ENCODE data around the gene ERVFRD-1.
A peak's percentile ranks its signal among the peaks of the same experiment; 100 is the strongest.
"Not testable (repeated sequence)": the region's sequence is repeated elsewhere in the genome, so short reads cannot be mapped to it uniquely, and the experiment has no call there.

Gene ERVFRD-1

DNA sequence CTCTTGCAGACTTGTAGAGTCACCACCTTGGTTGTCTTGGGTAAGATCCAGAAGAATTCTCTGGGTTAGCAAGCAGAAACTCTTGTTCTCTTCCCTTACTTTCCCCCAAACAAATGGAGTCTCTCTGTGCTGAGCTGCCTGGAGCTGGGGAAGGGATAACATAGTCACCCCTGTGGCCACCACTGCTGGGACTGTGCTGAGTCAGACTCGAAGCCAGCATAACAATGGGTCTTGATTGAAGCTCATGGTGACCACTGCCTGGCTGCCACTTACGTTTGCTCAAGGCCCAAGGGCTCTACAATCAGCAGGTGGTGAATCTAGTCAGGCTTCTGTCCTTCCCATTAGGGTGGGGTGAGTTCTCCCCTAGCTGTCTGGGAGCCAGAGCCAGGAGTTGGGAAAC, 15.4 kb upstream of the ERVFRD-1 start:
- no peak for DNase-seq

DNA sequence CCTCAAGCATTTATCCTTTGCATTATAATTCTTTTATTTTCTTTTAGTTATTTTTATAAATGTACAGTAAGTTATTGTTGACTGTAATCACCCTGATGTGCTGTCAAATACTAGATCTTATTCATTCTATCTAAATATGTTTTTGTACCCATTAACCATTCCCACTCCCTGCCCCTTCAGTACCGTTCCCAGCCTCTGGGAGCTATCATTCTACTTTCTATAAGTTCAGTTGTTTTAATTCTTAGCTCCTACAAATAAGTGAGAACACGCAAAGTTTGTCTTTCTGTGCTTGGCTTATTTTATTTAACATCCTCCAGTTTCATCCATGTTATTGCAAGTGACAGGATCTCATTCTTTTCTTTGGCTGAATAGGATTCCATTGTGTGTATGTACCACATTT, 12.5 kb upstream of the ERVFRD-1 start:
- no peak for DNase-seq

DNA sequence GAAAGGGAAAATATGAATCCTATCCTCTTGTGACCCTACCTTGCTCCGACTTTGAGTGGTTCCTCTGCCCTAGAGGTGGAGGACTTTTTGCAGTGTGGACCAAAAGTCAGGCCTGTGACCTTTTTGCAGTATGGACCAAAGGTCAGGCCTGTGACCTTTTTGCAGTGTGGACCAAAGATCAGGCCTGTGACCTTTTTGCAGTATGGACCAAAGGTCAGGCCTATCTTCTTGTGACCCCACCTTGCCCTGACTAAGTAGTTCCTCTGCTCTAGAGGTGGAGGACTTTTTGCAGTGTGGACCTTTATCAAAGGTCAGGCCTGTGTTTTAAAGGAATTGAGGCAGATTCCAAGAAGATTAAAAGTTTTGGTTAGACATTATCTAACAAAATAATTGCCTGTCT, 10.9 kb upstream of the ERVFRD-1 start:
- DNase-seq = no peak

DNA sequence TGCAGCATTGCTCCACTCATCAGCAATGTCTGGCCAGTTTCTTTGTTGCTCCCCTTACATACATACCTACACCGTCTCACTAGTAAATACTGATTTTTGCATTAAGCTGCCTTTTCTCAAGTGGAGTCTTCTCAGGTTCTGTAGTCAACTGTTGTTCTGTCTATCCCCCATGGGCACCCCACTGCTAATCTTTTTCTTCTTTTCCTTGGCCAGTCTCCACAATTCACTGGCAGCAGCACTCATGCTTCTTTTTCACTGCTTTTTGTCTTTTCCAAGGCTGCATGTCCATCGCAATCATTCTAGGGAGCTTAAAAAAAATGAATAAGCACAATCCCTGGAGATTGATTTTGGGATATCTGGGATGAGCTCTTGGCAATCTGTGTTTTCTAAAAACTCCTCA, 10.3 kb upstream of the ERVFRD-1 start:
- no peak for DNase-seq

DNA sequence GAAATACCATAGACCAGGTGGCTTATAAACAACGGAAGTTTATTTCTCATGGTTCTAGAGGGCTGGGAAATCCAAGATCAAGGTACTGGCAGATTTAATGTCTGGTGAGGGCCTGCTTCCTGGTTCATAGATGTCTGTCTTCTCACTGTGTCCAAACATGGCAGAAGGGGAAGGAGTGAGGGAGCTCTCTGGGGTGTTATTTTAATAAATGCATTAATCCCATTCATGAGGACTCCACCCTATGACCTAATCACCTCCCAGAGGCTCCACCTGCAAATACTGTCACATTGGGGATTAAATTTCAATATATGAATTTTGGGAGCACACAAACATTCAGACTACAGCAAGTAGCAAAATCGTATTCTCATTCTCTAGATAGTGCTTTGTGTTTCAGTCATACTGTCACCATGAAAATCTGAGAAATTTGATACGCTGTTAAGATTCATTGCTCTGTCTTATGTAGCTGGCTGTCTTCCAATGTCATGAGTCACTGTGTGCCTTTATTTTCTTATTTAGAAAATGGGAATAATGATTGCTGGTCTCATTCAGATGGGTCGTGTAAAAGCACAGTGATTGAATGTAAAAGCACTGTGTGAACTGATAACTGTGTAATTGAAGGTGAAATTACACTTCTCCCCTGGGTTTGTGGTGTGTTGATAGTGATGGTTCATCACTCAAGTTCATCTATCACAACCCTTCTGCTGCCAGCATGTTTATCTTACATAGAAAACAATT, 8.9 kb upstream of the ERVFRD-1 start:
- DNase-seq = no peak

DNA sequence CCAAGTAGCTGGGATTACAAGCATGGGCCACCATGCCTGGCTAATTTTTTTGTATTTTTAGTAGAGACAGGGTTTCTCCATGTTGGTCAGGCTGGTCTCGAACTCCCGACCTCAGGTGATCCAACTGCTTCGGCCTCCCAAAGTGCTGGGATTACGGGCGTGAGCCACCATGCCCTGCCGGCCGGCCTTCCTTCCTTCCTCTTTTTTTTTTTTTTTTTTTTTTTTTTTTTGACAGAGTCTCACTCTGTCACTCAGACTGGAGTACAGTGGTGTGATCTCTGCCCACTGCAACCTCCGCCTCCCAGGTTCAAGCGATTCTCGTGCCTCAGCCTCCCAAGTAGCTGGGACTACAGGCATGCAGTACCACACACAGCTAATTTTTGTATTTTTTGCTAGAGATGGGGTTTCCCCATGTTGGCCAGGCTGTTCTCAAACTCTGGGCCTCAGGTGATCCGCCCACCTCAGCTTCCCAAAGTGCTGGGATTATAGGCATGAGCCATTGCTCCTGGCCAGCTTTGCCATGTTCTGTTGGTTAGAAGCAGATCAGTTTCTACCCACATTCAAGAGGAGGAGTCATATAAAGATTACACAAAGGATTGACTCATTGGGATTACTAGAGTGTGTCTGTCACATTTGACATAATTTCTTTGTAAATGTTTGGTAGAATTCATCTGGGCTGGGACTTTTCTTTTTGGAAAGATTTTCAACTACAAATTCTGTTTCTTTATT, 4.4 kb upstream of the ERVFRD-1 start:
- DNase-seq = not testable (repeated sequence)

DNA sequence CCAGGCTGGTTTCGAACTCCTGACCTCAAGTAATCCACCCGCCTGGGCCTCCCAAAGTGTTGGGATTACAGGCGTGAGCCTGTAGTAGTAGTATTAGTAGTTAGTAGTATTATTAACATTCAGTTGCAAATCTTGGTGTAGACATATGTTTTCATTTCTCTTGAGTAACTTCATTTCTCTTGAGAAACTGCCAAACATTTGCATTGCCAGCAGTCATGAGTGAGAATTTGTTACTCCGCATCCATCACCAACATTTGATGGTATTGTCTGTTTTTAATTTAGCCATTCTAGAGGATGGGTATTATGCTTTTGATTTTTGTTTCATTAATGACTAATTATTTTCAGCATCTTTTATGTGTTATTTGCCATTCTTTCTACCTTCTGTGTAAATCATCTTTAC, 1.5 kb upstream of the ERVFRD-1 start:
- DNase-seq = no peak

DNA sequence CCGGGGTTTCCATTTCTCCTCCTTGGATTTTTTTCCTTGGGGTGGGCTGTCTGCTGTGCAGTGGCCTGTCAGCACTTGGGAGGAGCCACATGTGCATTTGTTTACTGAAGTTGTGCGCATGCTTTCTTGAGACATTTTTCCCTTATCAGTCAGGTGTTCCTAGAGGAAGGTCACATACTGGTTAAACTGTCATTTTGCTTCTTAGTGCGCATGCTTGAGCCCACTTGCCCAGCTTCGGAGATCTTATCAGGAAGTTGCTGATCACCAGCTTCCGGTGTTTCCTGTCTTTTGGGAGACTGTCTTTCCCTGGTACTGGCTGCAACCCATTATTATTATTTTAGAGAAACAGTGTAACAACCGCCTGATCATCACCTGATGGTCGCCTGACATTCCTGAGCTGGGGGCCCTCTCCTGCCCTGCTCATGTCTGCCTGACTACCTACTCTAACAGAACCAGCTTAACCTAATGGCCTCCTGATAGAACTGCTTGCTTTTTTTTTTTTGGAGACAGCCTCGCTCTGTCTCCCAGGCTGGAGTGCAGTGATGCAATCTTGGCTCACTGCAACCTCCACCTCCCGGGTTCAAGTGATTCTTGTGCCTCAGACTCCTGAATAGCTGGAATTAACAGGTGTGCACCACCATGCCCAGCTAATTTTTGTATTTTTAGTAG, 378 bp upstream of the ERVFRD-1 start:
- peak; percentile 37 for DNase-seq

DNA sequence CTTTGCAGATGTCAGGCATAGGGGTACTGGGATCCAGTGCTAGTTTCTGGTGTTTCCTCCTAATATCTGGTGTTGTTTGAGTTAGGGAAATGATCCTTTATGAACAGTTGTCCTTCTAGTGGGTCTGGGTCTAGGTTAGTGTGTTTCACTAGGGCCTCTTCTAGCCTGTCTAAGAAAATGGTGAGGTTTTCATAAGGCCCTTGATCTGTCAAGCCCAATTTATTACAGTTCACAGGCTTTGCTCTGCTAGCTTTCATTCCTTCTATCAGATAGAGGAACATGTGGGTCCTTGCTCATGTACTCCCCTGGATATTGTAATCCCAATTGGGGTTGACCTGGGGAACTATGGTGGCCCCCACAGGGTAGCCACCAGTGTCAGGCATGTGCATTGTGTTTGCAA, 2.8 kb downstream of the ERVFRD-1 start:
- no peak for DNase-seq

DNA sequence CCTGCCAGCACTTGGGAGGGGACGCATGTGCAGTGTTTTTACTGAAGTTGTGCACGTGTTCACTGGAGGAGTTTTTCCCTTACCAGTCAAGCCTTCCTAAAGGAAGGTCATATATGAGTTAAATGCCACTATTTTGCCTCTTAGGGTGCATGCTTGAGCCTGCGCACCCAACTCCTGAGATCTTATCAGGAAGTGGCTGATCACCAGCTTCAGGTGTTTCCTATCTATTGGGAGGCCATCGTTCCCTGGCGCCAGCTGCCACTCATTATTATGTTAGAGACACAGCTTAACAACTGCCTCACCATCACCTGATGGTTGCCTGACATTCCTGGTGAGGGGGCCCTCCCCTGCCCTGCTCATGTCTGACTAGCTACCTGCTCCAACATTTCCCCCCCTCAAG, 8.5 kb downstream of the ERVFRD-1 start:
- DNase-seq = no peak

DNA sequence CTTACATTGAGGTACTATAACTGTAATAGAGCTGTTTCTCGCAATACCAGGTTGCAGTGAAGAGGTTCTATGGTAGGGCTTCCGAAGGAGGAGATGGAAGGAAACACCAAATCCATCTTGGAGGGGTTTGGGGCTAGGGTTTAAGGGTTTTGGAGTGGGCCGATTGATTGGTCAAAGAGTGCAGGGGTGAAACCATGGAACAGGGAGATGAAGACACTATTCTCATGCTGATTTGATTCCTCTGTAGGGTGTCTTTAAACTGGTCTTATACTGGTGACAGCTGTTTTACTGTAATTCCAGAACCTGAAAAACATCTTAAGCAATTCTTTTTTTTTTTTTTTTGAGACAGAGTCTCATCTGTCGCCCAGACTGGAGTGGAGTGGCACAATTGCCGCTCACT, 10.1 kb downstream of the ERVFRD-1 start:
- DNase-seq = no peak

DNA sequence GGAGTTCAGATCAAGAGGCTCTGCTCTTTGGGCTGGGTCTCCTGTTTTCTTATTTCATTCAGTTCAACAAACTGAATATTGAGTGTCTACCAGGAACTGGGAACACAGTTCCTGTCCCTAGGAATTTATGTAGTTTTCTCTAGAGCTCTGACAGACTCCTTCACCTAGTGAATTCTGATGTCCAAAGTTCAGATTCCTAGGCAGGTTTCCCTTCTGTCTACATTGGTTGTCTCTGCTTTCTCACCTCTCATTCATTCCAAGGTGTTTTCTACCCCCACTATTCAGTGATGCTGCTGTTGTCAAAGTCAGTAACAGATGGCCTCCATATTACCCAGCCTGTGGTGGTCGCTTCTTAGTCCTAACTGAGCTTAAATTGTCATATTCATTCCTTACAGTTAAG, 13.5 kb downstream of the ERVFRD-1 start:
- no peak for DNase-seq

DNA sequence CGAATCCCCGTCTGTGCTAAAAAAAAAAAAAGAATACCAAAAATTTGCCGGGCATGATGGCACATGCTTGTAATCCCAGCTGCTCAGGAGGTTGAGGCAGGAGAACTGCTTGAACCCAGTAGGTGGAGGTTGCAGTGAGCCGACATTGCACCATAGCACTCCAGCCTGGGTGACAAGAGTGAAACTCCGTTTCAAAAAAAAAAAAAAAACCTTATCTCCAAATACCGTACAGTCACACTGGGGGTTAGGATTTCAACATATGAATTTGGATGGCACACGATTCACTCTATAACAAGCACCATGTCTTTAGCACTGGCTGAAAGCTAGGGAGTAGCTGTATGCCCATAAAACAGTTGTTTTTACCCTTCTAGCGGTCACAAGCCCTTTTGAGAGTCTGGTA, 14.0 kb downstream of the ERVFRD-1 start:
- no peak for DNase-seq

DNA sequence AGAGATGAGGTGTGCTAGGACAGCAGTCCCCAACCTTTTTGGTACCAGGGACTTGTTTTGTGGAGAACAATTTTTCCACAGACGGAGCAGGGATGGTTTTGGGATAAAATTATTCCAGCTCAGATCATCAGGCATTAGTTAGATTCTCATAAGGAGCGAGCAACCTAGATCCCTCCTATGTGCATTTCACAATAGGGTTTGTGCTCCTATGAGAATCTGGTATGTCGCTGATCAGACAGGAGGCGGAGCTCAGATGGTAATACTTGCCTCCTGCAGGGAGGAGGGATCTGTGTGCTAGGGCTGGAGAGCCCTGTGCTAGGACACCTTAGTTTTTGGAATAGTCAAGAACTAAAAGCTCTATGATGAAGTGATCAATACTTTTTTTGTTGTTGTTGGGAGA, 15.4 kb downstream of the ERVFRD-1 start:
- DNase-seq = no peak

DNA sequence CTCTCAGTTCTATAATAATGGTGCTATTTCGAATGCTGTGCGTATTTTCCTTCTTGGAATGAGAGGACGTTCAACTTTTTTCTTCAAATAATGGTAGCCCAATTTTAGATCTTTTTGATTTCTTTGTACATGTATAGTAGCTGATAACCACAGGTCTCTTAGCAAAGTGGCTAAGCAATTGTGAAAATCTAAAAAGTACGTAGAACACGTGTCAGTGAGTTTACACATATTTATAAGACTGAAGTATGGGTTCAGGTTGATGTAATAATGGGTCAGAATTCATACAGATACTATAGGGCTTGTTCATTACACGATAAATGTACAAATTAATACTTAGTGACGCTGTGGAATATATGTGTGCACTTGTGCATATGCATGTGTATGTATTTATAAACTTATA, 16.6 kb downstream of the ERVFRD-1 start:
- DNase-seq = no peak

DNA sequence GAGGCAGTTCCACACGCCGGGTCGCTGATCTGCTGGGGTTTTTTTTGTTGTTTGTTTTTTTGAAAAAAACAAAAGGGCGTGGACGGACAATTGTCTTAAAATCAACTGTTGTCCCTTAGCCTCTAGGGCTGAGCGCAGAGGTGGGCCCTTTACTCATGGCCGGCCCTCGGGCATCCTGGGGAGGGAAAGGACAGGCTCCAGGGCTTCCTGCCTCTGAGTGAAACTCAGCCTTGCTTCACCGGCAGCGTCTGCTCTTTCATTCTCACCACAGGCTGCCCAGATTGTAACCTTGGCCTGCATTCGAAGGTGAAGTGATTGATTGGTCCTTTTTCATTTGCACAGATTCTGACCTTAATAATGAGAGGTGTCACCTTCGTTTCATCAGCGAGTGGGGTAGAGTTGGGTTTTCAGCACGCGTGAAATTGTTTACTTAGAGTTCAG, 17.1 kb downstream of the ERVFRD-1 start:
- DNase-seq = no peak

DNA sequence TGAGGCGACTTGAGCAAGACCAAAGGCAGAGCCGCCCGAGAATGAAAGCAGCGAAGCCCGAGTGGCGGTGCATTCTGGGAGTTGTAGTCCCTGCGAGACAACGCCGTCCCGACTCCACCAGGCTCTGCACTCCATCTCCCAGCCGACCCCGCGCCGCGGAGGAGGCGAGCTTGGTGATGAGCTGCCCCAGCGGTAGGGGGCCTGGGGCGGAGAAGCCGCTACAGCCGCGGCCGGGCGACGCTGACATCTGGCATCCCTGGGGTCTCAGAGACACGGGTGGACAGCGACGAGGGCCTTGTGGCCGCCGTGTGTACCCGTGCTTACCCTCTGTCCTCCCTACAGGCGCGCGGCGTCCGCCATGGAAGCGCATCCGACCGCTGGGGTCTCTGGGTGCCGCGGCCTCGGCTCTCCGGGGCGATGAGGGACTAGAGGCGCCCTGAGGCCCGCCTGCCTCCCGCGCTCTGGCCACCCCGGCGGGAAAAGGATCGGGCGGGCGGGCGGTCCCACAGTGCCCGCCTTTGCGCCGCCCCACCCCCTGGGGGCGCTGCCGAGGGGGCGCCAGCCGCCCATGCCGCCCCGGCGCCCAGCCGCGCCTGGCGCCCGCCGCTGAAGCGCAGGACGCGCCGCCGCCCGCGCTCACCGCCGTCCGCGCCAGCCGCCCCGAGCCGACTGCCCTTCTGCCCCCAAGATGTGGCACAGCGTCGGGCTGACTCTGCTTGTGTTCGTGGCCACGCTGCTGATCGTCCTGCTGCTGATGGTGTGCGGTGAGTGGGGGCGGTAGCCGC, 17.7 kb downstream of the ERVFRD-1 start, which contains the start of gene SMIM13:
Gene SMIM13, plus strand, starts transcription at position 209 of the 785 bp plus-strand sequence. Its CDS starts 480 bp downstream, at position 689.
- DNase-seq = peak; percentile 90

DNA sequence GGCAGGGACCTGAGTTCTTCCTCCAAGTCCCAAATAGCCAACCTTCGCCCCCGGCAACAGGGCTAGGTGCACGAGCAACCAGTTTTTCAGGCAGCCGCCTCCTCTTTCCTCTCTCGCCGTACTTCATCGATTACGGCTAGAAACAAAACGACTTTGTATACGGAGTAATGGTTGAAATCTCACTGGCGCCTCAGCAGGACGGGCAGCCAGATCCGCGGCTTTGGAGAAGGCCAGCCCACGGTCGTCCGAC, 18.2 kb downstream of the ERVFRD-1 start:
- DNase-seq = no peak

DNA sequence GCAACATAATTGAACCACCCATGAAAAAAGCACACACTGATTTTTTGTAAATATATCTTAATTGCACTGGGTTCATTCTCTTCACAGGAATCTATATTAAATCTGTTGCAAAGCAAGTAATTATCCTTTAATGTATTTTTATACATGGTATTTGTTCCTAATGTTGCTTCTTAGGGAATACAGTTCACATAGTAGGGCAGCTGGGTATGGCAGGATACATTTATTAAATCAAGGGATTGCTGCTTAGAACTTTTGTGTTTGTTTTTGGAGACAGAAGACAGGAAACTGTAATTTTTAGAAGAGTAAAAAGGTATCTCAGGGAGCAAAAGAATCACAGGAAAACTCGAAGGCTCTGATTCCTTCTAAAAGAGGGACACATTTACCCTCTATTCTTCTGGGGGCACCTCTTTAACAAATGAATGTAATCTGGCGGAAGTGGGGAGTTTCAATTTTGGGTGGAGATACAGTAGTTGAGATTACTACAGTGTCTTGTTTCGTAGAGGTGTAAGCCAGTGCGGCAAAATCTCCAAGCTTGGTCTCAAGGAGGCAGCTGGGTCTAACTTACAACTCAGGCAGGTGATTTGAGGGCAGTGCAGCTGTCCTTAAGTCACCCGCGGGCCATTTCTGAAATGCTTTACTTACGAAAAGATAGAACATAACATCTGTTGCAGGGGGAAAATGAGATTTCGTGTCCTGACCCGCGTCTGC, 18.7 kb downstream of the ERVFRD-1 start:
- no peak for DNase-seq

DNA sequence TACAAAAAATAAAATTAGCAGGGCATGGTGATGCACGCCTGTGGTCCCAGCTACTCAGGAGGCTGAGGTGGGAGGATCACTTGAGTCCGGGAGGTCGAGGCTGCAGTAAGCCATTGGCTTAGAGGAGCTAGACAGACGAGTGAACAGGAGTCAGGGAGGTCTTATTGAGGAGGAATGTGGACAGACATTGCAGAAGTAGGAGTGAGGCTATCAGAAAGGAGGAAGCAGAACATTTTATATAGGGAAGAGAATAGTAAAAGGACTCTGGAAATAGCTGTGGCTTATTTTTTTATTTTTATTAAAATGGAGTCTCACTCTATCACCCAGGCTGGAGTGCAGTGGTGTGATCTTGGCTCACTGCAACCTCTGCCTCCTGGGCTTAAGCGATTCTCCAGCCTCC, 20.4 kb downstream of the ERVFRD-1 start:
- not testable (repeated sequence) for DNase-seq

DNA sequence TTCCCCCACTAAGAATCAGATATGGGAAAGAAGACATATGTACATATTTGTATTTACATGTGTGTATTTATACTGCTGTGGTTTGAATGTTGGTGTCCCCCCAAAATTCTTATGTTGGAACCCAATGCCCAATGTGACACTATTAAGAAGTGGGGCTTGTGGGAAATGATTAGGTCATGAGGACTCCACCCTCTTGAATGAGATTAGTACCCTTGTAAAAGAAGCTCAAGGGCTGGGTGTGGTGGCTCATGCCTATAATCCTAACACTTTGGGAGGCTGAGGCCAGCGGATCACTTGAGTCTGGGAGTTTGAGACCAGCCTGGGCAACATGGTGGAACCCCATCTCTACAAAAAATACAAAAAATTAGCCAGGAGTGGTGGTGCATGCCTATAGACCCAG, 21.8 kb downstream of the ERVFRD-1 start:
- DNase-seq = no peak

DNA sequence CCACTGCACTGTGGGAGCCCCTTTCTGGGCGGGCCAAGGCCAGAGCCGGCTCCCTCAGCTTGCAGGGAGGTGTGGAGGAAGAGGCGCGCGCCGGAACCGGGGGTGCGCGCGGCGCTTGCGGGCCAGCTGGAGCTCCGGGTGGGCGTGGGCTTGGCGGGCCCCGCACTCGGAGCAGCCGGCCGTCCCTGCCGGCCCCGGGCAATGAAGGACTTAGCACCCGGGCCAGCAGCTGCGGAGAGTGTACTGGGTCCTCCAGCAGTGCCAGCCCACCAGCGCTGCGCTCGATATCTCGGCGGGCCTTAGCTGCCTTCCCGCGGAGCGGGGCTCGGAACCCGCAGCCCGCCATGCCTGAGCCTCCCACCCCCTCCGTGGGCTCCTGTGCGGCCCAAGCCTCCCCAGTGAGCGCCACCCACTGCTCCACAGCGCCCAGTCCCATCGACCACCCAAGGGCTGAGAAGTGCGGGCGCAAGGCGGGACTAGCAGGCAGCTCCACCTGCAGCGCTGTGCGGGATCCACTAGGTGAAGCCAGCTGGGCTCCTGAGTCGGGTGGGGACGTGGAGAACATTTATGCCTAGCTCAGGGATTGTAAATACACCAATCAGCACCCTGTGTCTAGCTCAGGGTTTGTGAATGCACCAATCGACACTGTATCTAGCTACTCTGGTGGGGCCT, 24.2 kb downstream of the ERVFRD-1 start:
- DNase-seq = not testable (repeated sequence)

Data from KG1 (cell line).